H1 (cell line): ENCODE data around the gene ADAM12. TPM values are rescaled to one million over a fixed set of nuclear protein-coding genes. Genes with fewer than 3 reads are reported as not detected.
A peak's percentile ranks its signal among the peaks of the same experiment; 100 is the strongest.

ENCODE experiments used
- CTCF ChIA-PET: fragments of 300-600 bp; sonication (Branson Sonifier 250); formaldehyde crosslinking; loops from one replicate; lab custom pipeline; 2021; ENCODE audit not compliant: partially characterized antibody; lab: Charles Lee
- POLR2A ChIA-PET: fragments of 300-600 bp; sonication (Branson Sonifier 250); formaldehyde crosslinking; loops from one replicate; lab custom pipeline; 2021; ENCODE audit warnings: inconsistent platforms; ENCODE audit not compliant: partially characterized antibody; lab: Charles Lee
- DNase-seq, 2 experiments: peaks; one replicate each; pipeline versions ENCODE4 v3.0.0 to v3.0.0-alpha.2; 2010 to 2022; ENCODE audit warnings: low spot score in 2 of 2, low read depth in 1 of 2, mixed read lengths in 1 of 2
- FAIRE-seq: peaks from 2 replicates; lab custom pipeline; 2011; peaks lifted over from hg19 to GRCh38; lab: Jason Lieb, UNC
- H2AFZ ChIP-seq: 2 replicates; pipeline ENCODE4 v1.8.1; 2012; ENCODE audit warnings: low read length, inconsistent platforms
- H2AK5ac ChIP-seq: 2 replicates; pipeline ENCODE4 v1.6.1; 2013; ENCODE audit warnings: low read depth, low read length
- H2BK120ac ChIP-seq: replicated peaks from 2 replicates; pipeline ENCODE3; 2013; ENCODE audit warnings: low read depth, low read length, inconsistent platforms
- H2BK12ac ChIP-seq: 2 replicates; pipeline ENCODE4 v1.6.1; 2013; ENCODE audit warnings: low read depth, low read length
- H2BK15ac ChIP-seq: 2 replicates; pipeline ENCODE4 v1.6.1; 2013; ENCODE audit warnings: low read length
- H2BK20ac ChIP-seq: 2 replicates; pipeline ENCODE4 v1.6.1; 2013; ENCODE audit warnings: low read length
- H2BK5ac ChIP-seq: 2 replicates; pipeline ENCODE4 v1.6.1; 2013; ENCODE audit warnings: low read depth, low read length
- H3K14ac ChIP-seq: 2 replicates; pipeline ENCODE4 v1.6.1; 2013; ENCODE audit warnings: inconsistent platforms; ENCODE audit not compliant: insufficient read length
- H3K18ac ChIP-seq: 2 replicates; pipeline ENCODE4 v1.6.1; 2013; ENCODE audit warnings: low read length; ENCODE audit errors: extremely low read depth
- H3K23ac ChIP-seq: 2 replicates; pipeline ENCODE4 v1.6.1; 2013; ENCODE audit warnings: inconsistent platforms; ENCODE audit not compliant: insufficient read length
- H3K23me2 ChIP-seq: 2 replicates; pipeline ENCODE4 v1.6.1; 2013; ENCODE audit warnings: low read depth, low read length
- H3K27ac ChIP-seq: 2 replicates; pipeline ENCODE4 v1.6.1; 2011; ENCODE audit warnings: low read depth, low read length, inconsistent platforms
- H3K27me3 ChIP-seq, 4 experiments: replicated peaks in 1 of 4; 1 replicate in 1 of 4; 2 replicates in 3 of 4; pipeline versions ENCODE4 v1.6.1 to v1.8.1; 2011 to 2013; ENCODE audit warnings: low read length in 3 of 4, mild to moderate bottlenecking in 3 of 4, inconsistent platforms in 2 of 4, mixed read lengths in 2 of 4, moderate library complexity in 1 of 4; ENCODE audit not compliant: control insufficient read depth in 3 of 4, insufficient read depth in 3 of 4; ENCODE audit errors: extremely low read depth in 1 of 4
- H3K36me3 ChIP-seq, 4 experiments: 2 replicates each; pipeline versions ENCODE4 v1.6.1 to v1.8.1; 2011 to 2013; ENCODE audit warnings: mild to moderate bottlenecking in 4 of 4, low read length in 3 of 4, moderate library complexity in 2 of 4, control low read depth in 1 of 4, inconsistent platforms in 1 of 4; ENCODE audit not compliant: insufficient read depth in 4 of 4, control insufficient read depth in 2 of 4
- H3K4ac ChIP-seq: replicated peaks from 2 replicates; pipeline ENCODE3; 2013; ENCODE audit warnings: low read length, low read depth, mixed read lengths, inconsistent platforms; ENCODE audit not compliant: insufficient read length
- H3K4me1 ChIP-seq, 4 experiments: replicated peaks in 1 of 4; 1 replicate in 1 of 4; 2 replicates in 3 of 4; pipeline versions ENCODE4 v1.6.1 to v1.8.1; 2011 to 2013; ENCODE audit warnings: low read length in 3 of 4, inconsistent platforms in 2 of 4, mixed read lengths in 1 of 4; ENCODE audit not compliant: insufficient read depth in 4 of 4, control insufficient read depth in 3 of 4
- H3K4me2 ChIP-seq, 2 experiments: 2 replicates each; pipeline versions ENCODE4 v1.6.1 to v1.8.1; 2011 to 2013; ENCODE audit warnings: low read depth in 2 of 2, low read length in 2 of 2, control low read depth in 1 of 2, inconsistent platforms in 1 of 2, mild to moderate bottlenecking in 1 of 2; ENCODE audit not compliant: insufficient read depth in 1 of 2
- H3K4me3 ChIP-seq, 4 experiments: fragments of 200-600, 300-600 bp in 1 of 4; sonication (generic), shearing (Covaris generic), sonication (Bioruptor Twin) in 1 of 4; 2 replicates each; pipeline versions ENCODE4 v1.5.1 to v1.8.1; 2011 to 2016; ENCODE audit warnings: low read length in 4 of 4, low read depth in 3 of 4, control low read depth in 2 of 4, inconsistent platforms in 2 of 4, mild to moderate bottlenecking in 2 of 4, mixed read lengths in 1 of 4, moderate library complexity in 1 of 4; ENCODE audit not compliant: insufficient read depth in 2 of 4; ENCODE audit errors: extremely low read depth in 1 of 4
- H3K56ac ChIP-seq: replicated peaks from 2 replicates; pipeline ENCODE3; 2013; ENCODE audit warnings: low read depth, mild to moderate bottlenecking, mixed read lengths, low read length, inconsistent platforms; ENCODE audit not compliant: insufficient read length
- H3K79me1 ChIP-seq: 2 replicates; pipeline ENCODE4 v1.6.1; 2013; ENCODE audit warnings: low read depth, low read length, control low read depth
- H3K79me2 ChIP-seq, 2 experiments: 2 replicates each; pipeline versions ENCODE4 v1.6.1 to v1.8.1; 2012 to 2013; ENCODE audit warnings: low read length in 2 of 2, mild to moderate bottlenecking in 2 of 2, inconsistent platforms in 1 of 2; ENCODE audit not compliant: insufficient read depth in 2 of 2, control insufficient read depth in 1 of 2
- H3K9ac ChIP-seq, 4 experiments: replicated peaks in 1 of 4; 1 replicate in 1 of 4; 2 replicates in 3 of 4; pipeline versions ENCODE4 v1.6.1 to v1.8.1; 2011 to 2013; ENCODE audit warnings: low read depth in 3 of 4, low read length in 3 of 4, control low read depth in 2 of 4, mild to moderate bottlenecking in 2 of 4, moderate library complexity in 2 of 4, inconsistent platforms in 1 of 4; ENCODE audit errors: extremely low read depth in 1 of 4
- H3K9me3 ChIP-seq, 2 experiments: 2 replicates each; pipeline versions ENCODE4 v1.6.1 to v1.8.1; 2012 to 2013; ENCODE audit warnings: mild to moderate bottlenecking in 2 of 2, moderate library complexity in 2 of 2, control low read depth in 1 of 2, inconsistent platforms in 1 of 2, low read depth in 1 of 2, low read length in 1 of 2, mixed read lengths in 1 of 2; ENCODE audit not compliant: insufficient read depth in 2 of 2
- H4K20me1 ChIP-seq, 2 experiments: replicated peaks in 1 of 2; 2 replicates each; pipeline versions ENCODE3 to v1.8.1; 2011 to 2013; ENCODE audit warnings: inconsistent platforms in 2 of 2, low read length in 2 of 2, mild to moderate bottlenecking in 1 of 2; ENCODE audit not compliant: insufficient read depth in 2 of 2, control insufficient read depth in 1 of 2
- H4K5ac ChIP-seq: 2 replicates; pipeline ENCODE4 v1.6.1; 2013; ENCODE audit warnings: low read length, low read depth, mixed read lengths, inconsistent platforms; ENCODE audit not compliant: insufficient read length
- H4K8ac ChIP-seq: 2 replicates; pipeline ENCODE4 v1.8.0; 2013; ENCODE audit warnings: mild to moderate bottlenecking, moderate library complexity, low read length, inconsistent platforms; ENCODE audit not compliant: insufficient read depth; ENCODE audit errors: extremely low read depth
- H4K91ac ChIP-seq: replicated peaks from 2 replicates; pipeline ENCODE3; 2013; ENCODE audit warnings: low read length, mixed read lengths, inconsistent platforms; ENCODE audit not compliant: insufficient read length
- EGR1 ChIP-seq: IDR thresholded peaks from 2 replicates; pipeline ENCODE4 v1.6.1; 2011; ENCODE audit warnings: low read depth, low read length, borderline replicate concordance
- KDM5A ChIP-seq: fragments of 200-600 bp; IDR thresholded peaks from 2 replicates; pipeline ENCODE4 v1.7.1; 2012; ENCODE audit warnings: mild to moderate bottlenecking, low read length, inconsistent platforms, mixed read lengths
- PHF8 ChIP-seq: fragments of 200-600 bp; sonication (generic); conservative IDR thresholded peaks from 2 replicates; pipeline ENCODE4 v1.7.1; 2012; ENCODE audit warnings: low read depth, mild to moderate bottlenecking, inconsistent platforms, low read length, moderate library complexity
- TAF1 ChIP-seq: IDR thresholded peaks from 2 replicates; pipeline ENCODE4 v1.6.1; 2011; ENCODE audit warnings: mild to moderate bottlenecking, low read depth, low read length
- WGBS, 2 experiments: shearing (Covaris generic) in 1 of 2; methylation state at CpG; one replicate each; pipeline versions ENCODE4 v1.1.6 to v1.1.7; 2013 to 2015; ENCODE audit warnings: low lambda C conversion rate in 2 of 2, mixed read lengths in 2 of 2, inconsistent platforms in 1 of 2, low coverage in 1 of 2, missing lambda C conversion rate in 1 of 2; ENCODE audit not compliant: insufficient replicate concordance in 2 of 2, insufficient coverage in 1 of 2, insufficient read length in 1 of 2; ENCODE audit errors: extremely low coverage in 1 of 2, missing lambda C conversion rate in 1 of 2; 5-methylcytosine and 5-hydroxymethylcytosine counted together
- polyA plus RNA-seq, 7 experiments: library from polyadenylated mRNA; depleted of rRNA in 3 of 7; stranded (reverse) in 5 of 7; unstranded in 2 of 7; fragments of >200 nt in 5 of 7; fragments of 200-250 nt in 2 of 7; gene quantifications; 1 replicate in 5 of 7; 2 replicates in 1 of 7; 4 replicates in 1 of 7; pipeline versions ENCODE4 v1.2.1 to v1.2.3, GENCODE V29; 2011 to 2013; ENCODE audit warnings: missing spikeins in 2 of 7, mixed read lengths in 2 of 7
- total RNA-seq: library from RNA; stranded (reverse); fragmentation: NEBNext Ultra II Directional; extraction: Animal tissue kit (Norgen Biotek cat#: 25700); gene quantifications from 2 replicates; pipeline ENCODE4 v1.2.1, GENCODE V29; 2021

Gene ADAM12
- total and polyA plus RNA-seq, 2 of the 8 experiments (the other 6 are each of a cell fraction or from before 2014, with no cell fraction given): 0.07 to 0.17 TPM

DNA sequence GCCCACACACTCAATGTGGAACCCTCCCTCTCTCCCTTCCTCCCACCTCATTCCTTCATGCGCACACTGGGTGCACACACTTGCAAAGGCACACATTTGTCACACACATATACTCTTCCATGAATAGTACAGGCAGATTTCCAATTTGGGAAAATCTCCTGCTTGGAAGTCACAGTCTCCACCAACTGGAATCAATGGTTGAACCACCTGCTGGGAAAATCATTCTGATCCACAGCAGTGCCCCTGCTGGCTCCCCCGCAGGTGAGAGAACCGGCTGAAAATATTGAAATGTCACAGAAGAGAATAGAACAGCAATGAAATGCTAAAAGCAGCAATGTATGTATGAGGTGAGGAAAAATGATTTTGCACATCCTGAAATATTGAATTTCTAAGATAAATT, 232.7 kb downstream of the ADAM12 start:
- H3K56ac ChIP-seq: no peak overlapping the region
- FAIRE-seq (no peak), DNase-seq (no peak)
- H4K8ac ChIP-seq: no peak overlapping the region
- no peak overlapping the region for H2AFZ ChIP-seq
- no peak overlapping the region for H3K14ac ChIP-seq
- peak overlapping the region; percentile 50 for H4K5ac ChIP-seq
- H3K79me2 ChIP-seq: no peaks in the 10 kb centered on the region
- H2BK20ac ChIP-seq: 0 out of 2 replicates have a peak overlapping the region, but pooled peaks have one; percentile 73
- H4K20me1 ChIP-seq: no peaks in the 10 kb centered on the region
- H3K18ac ChIP-seq: peak overlapping the region; percentile 63; the same call in 1 of the 2 replicates
- peak overlapping the region; percentile 65; the same call in 1 of the 2 replicates for H2AK5ac ChIP-seq
- H4K91ac ChIP-seq: no peak overlapping the region
- H3K27me3 ChIP-seq: no peaks in the 10 kb centered on the region; a peak in 1 of 7 replicates
- no peak overlapping the region for H3K9ac ChIP-seq
- peak overlapping the region; percentile 3 for H2BK120ac ChIP-seq
- 35% methylated on average over 3 of the region's 3 CpGs; no CpG with 5 or more reads in 1 of the 2 experiments for WGBS, 2 experiments
- no peak overlapping the region for H3K4ac ChIP-seq
- no peak overlapping the region for H3K23ac ChIP-seq
- H3K23me2 ChIP-seq: no peaks in the 10 kb centered on the region
- peaks cover 15 to 31% (median 28%) of the 10 kb centered on the region in 4 experiments for H3K4me1 ChIP-seq
- peaks cover 0 to 3% (median 0%) of the 10 kb centered on the region in 4 experiments; a peak in 1 of 8 replicates for H3K36me3 ChIP-seq
- H3K4me3 ChIP-seq: peak overlapping the region in 1 of 4 experiments; percentile 20; a peak in 1 of 8 replicates
- H3K9me3 ChIP-seq: peaks cover 0 to 8% of the 10 kb centered on the region in 2 experiments; a peak in 1 of 4 replicates
- no peaks in the 10 kb centered on the region for H3K79me1 ChIP-seq
- H3K27ac ChIP-seq: no peak overlapping the region
- peak overlapping the region; percentile 76; the same call in 1 of the 2 replicates for H2BK12ac ChIP-seq
- H3K4me2 ChIP-seq: peak overlapping the region in 1 of 2 experiments; percentile 33; a peak in 2 of 4 replicates
- H2BK15ac ChIP-seq: peak overlapping the region; percentile 89; the same call in 1 of the 2 replicates
- TF ChIP-seq KDM5A: no peak
- no peak for TF ChIP-seq EGR1
- no peak for TF ChIP-seq PHF8
- TF ChIP-seq TAF1: no peak
- ChIA-PET CTCF (no interaction called here), POLR2A (no interaction called here)
- H2BK5ac ChIP-seq: no peak overlapping the region
